HEK293 (cell line): ENCODE data around the gene JAML.
"Not testable (repeated sequence)": the region's sequence is repeated elsewhere in the genome, so short reads cannot be mapped to it uniquely, and the experiment has no call there.

Experiments used
- GLI4 ChIP-seq: fragments of 450-650 bp; formaldehyde crosslinking; IDR thresholded peaks from 2 replicates; pipeline ENCODE4 v1.5.1; 2016; ENCODE audit warnings: missing biosample characterization, missing genetic modification characterization
- GLIS1 ChIP-seq: fragments of 450-650 bp; formaldehyde crosslinking; IDR thresholded peaks from 2 replicates; pipeline ENCODE4 v1.5.1; 2016; ENCODE audit warnings: missing biosample characterization, missing genetic modification characterization
- OVOL3 ChIP-seq: fragments of 450-650 bp; formaldehyde crosslinking; IDR thresholded peaks from 2 replicates; pipeline ENCODE4 v1.5.1; 2016; ENCODE audit warnings: missing biosample characterization, missing genetic modification characterization
- TCF7L2 ChIP-seq: IDR thresholded peaks from 2 replicates; pipeline ENCODE4 v1.6.1; 2011; ENCODE audit warnings: low read depth, mild to moderate bottlenecking, inconsistent platforms, low read length, moderate library complexity, borderline replicate concordance
- ZNF174 ChIP-seq: fragments of 450-650 bp; formaldehyde crosslinking; IDR thresholded peaks from 2 replicates; pipeline ENCODE4 v1.5.0; 2017; ENCODE audit warnings: missing biosample characterization, mild to moderate bottlenecking, missing genetic modification characterization
- ZNF677 ChIP-seq: fragments of 450-650 bp; IDR thresholded peaks from 2 replicates; pipeline ENCODE4 v1.5.0; 2018; ENCODE audit warnings: missing biosample characterization, mild to moderate bottlenecking, missing genetic modification characterization, moderate library complexity
- ZNF76 ChIP-seq: fragments of 450-650 bp; formaldehyde crosslinking; IDR thresholded peaks from 2 replicates; pipeline ENCODE4; 2016; ENCODE audit warnings: low read depth, missing biosample characterization, missing genetic modification characterization, borderline replicate concordance
- ZNF785 ChIP-seq: fragments of 450-650 bp; formaldehyde crosslinking; IDR thresholded peaks from 2 replicates; pipeline ENCODE4 v1.5.1; 2016; ENCODE audit warnings: missing biosample characterization, missing genetic modification characterization
- TF ChIP-seq, protein P1 (sequence below): fragments of 450-650 bp; formaldehyde crosslinking; IDR thresholded peaks from 2 replicates; pipeline ENCODE4 v1.5.1; 2016; ENCODE audit warnings: missing biosample characterization, missing genetic modification characterization
- TF ChIP-seq, protein P2 (sequence below): fragments of 450-650 bp; formaldehyde crosslinking; IDR thresholded peaks from 2 replicates; pipeline ENCODE4 v1.5.1; 2017; ENCODE audit warnings: missing biosample characterization, missing genetic modification characterization
- TF ChIP-seq, protein P3 (sequence below): fragments of 450-650 bp; formaldehyde crosslinking; IDR thresholded peaks from 2 replicates; pipeline ENCODE4 v1.5.1; 2016; ENCODE audit warnings: missing biosample characterization, missing genetic modification characterization

DNA sequence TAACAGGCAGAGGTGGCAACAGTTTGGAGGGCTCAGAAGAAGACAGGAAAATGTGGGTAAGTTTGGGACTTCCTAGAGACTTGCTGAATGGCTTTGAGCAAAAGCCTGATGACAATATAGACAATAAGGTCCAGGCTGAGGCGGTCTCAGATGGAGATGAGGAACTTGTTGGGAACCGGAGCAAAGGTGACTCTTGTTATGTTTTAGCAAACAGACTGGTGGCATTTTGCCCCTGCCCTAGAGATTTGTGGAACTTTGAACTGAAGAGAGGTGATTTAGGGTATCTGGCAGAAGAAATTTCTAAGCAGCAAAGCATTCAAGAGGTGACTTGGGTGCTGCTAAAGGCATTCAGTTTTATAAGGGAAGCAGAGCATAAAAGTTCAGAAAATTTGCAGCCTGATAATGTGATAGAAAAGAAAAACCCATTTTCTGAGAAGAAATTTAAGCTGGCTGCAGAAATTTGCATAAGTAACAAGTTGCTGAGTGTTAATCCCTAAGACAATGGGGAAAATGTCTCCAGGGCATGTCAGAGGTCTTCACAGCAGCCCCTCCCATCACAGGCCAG lies 33.8 kb downstream of the JAML start:
- TF ChIP-seq, protein P1, sequence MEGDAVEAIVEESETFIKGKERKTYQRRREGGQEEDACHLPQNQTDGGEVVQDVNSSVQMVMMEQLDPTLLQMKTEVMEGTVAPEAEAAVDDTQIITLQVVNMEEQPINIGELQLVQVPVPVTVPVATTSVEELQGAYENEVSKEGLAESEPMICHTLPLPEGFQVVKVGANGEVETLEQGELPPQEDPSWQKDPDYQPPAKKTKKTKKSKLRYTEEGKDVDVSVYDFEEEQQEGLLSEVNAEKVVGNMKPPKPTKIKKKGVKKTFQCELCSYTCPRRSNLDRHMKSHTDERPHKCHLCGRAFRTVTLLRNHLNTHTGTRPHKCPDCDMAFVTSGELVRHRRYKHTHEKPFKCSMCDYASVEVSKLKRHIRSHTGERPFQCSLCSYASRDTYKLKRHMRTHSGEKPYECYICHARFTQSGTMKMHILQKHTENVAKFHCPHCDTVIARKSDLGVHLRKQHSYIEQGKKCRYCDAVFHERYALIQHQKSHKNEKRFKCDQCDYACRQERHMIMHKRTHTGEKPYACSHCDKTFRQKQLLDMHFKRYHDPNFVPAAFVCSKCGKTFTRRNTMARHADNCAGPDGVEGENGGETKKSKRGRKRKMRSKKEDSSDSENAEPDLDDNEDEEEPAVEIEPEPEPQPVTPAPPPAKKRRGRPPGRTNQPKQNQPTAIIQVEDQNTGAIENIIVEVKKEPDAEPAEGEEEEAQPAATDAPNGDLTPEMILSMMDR (tag by site-specific recombination): not testable (repeated sequence)
- TF ChIP-seq, protein P2, sequence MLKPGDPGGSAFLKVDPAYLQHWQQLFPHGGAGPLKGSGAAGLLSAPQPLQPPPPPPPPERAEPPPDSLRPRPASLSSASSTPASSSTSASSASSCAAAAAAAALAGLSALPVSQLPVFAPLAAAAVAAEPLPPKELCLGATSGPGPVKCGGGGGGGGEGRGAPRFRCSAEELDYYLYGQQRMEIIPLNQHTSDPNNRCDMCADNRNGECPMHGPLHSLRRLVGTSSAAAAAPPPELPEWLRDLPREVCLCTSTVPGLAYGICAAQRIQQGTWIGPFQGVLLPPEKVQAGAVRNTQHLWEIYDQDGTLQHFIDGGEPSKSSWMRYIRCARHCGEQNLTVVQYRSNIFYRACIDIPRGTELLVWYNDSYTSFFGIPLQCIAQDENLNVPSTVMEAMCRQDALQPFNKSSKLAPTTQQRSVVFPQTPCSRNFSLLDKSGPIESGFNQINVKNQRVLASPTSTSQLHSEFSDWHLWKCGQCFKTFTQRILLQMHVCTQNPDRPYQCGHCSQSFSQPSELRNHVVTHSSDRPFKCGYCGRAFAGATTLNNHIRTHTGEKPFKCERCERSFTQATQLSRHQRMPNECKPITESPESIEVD (tag by site-specific recombination): not testable (repeated sequence)
- not testable (repeated sequence) for TF ChIP-seq TCF7L2; ZNF76 (tag by site-specific recombination); GLIS1 (tag by site-specific recombination); GLI4 (tag by site-specific recombination); ZNF785 (tag by site-specific recombination); OVOL3 (tag by site-specific recombination); ZNF174 (tag by site-specific recombination); ZNF677 (tag by site-specific recombination)
- TF ChIP-seq, protein P3, sequence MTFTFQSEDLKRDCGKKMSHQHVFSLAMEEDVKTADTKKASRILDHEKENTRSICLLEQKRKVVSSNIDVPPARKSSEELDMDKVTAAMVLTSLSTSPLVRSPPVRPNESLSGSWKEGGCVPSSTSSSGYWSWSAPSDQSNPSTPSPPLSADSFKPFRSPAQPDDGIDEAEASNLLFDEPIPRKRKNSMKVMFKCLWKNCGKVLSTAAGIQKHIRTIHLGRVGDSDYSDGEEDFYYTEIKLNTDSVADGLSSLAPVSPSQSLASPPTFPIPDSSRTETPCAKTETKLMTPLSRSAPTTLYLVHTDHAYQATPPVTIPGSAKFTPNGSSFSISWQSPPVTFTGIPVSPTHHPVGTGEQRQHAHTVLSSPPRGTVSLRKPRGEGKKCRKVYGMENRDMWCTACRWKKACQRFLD: not testable (repeated sequence)
